Osteoblast (primary cell): ENCODE measurements around the gene CTNNA1. TPM values are rescaled to one million over a fixed set of nuclear protein-coding genes. Genes with fewer than 3 reads are reported as not detected.

Source experiments
- DNase-seq: peaks from one replicate; pipeline ENCODE4 v3.0.0; 2011; ENCODE audit warnings: low spot score, mixed read lengths; ENCODE audit not compliant: insufficient read length; ENCODE audit errors: missing footprints
- H2AFZ ChIP-seq: 2 replicates; pipeline ENCODE4 v1.6.0; 2011; ENCODE audit warnings: mild to moderate bottlenecking, low read length
- H3K27ac ChIP-seq: 2 replicates; pipeline ENCODE4 v1.5.1; 2011; ENCODE audit warnings: mild to moderate bottlenecking, low read depth, low read length, moderate library complexity
- H3K27me3 ChIP-seq: 2 replicates; pipeline ENCODE4 v1.6.0; 2012; ENCODE audit warnings: mild to moderate bottlenecking, control low read depth, inconsistent platforms, low read length, moderate library complexity; ENCODE audit not compliant: insufficient read depth
- H3K36me3 ChIP-seq: 2 replicates; pipeline ENCODE4 v1.5.1; 2011; ENCODE audit warnings: mild to moderate bottlenecking, low read length, control low read depth, moderate library complexity; ENCODE audit not compliant: insufficient read depth
- H3K4me1 ChIP-seq: 2 replicates; pipeline ENCODE4 v1.5.1; 2011; ENCODE audit warnings: mild to moderate bottlenecking, low read length, control low read depth, moderate library complexity; ENCODE audit not compliant: insufficient read depth
- H3K4me2 ChIP-seq: 2 replicates; pipeline ENCODE4 v1.6.0; 2011; ENCODE audit warnings: mild to moderate bottlenecking, low read length; ENCODE audit not compliant: insufficient read depth
- H3K4me3 ChIP-seq: fragments of 200-600 bp; sonication (generic); 3 replicates; pipeline ENCODE4 v1.5.1; 2012; ENCODE audit warnings: mild to moderate bottlenecking, low read length, inconsistent platforms; ENCODE audit not compliant: insufficient read depth
- H3K79me2 ChIP-seq: 2 replicates; pipeline ENCODE4 v1.6.0; 2012; ENCODE audit warnings: mild to moderate bottlenecking, low read length, control low read depth, inconsistent platforms; ENCODE audit not compliant: insufficient read depth
- H3K9me3 ChIP-seq: 2 replicates; pipeline ENCODE4 v1.5.1; 2011; ENCODE audit warnings: low read depth, low read length, control low read depth
- H4K20me1 ChIP-seq: 2 replicates; pipeline ENCODE4 v1.6.0; 2012; ENCODE audit warnings: mild to moderate bottlenecking, low read length, control low read depth; ENCODE audit not compliant: insufficient read depth
- total RNA-seq: library from RNA; depleted of rRNA; stranded (reverse); fragments of >200 nt; gene quantifications from 2 replicates; pipeline ENCODE4 v1.2.3, GENCODE V29; 2012
- TF ChIP-seq, protein P1 (sequence below): IDR thresholded peaks from 2 replicates; pipeline ENCODE4 v1.5.1; 2011; ENCODE audit warnings: mild to moderate bottlenecking, low read depth, low read length, moderate library complexity; ENCODE audit errors: extremely low read depth

The CTNNA1 gene
- total RNA-seq, 1 donor, result 432 TPM

DNA sequence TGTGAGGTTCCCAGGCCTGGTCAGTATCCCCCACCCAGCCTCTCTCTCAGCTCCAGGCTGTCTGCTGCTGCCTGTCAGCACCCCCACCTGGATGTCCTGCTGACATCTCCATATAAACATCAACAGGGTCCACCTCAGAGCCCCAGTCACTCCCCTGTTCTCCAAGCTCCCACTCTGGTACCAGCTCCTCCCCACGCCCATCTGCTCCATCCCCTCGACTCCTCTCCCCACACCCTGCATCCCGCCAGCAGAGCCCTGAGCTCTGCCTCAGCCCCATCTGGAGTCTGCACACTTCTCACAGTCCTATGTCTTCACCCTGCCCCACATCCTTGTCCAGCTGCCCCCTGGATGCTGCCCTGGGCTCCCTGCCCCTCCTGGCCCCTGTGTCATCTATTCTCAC, 189.6 kb downstream of the CTNNA1 start:
- Histone ChIP-seq H3K79me2 (no peaks in the 10 kb centered on the region), H3K27me3 (no peaks in the 10 kb centered on the region), H3K36me3 (peaks cover 9% of the 10 kb centered on the region), H3K4me3 (no peak overlapping the region), H4K20me1 (peaks cover 5% of the 10 kb centered on the region), H3K4me1 (no peaks in the 10 kb centered on the region), H3K27ac (no peak overlapping the region), H3K9me3 (no peaks in the 10 kb centered on the region), H3K4me2 (no peak overlapping the region), H2AFZ (no peak overlapping the region)
- DNase-seq, result peak; percentile 53
- TF ChIP-seq, protein P1, sequence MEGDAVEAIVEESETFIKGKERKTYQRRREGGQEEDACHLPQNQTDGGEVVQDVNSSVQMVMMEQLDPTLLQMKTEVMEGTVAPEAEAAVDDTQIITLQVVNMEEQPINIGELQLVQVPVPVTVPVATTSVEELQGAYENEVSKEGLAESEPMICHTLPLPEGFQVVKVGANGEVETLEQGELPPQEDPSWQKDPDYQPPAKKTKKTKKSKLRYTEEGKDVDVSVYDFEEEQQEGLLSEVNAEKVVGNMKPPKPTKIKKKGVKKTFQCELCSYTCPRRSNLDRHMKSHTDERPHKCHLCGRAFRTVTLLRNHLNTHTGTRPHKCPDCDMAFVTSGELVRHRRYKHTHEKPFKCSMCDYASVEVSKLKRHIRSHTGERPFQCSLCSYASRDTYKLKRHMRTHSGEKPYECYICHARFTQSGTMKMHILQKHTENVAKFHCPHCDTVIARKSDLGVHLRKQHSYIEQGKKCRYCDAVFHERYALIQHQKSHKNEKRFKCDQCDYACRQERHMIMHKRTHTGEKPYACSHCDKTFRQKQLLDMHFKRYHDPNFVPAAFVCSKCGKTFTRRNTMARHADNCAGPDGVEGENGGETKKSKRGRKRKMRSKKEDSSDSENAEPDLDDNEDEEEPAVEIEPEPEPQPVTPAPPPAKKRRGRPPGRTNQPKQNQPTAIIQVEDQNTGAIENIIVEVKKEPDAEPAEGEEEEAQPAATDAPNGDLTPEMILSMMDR, result no peak

DNA sequence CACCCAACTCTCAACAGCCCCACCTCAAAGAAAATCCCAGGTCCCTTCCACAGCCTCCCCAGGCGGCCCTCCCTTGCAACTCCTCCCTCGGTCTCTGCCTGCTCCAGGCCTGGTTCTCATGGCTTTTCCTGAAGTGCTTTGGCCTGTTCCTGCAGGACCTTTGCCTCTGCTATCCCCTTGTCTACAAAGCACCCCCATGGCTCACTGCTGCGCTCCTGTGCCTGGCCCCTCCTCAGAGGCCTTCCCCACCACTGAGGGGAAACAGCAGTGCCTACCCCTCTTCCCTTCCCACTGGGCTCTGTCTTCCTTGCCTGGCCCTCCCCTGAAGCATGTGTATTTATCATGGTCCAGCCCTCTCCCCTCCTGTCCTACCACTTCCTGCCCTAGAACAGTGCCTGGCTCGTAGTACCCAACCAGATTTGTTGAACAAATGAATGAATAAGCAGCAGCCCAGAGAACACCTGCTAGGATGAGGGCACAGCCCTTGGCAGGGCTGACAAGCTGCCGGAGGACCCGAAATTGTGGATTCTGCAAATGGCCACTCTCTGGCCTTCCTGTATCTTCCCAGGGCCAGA, 190.5 kb downstream of the CTNNA1 start:
- Histone ChIP-seq H3K4me1 (no peaks in the 10 kb centered on the region), H3K4me3 (no peak overlapping the region), H4K20me1 (peaks cover 5% of the 10 kb centered on the region), H3K79me2 (no peaks in the 10 kb centered on the region), H2AFZ (no peak overlapping the region), H3K27ac (no peak overlapping the region), H3K4me2 (no peak overlapping the region), H3K27me3 (no peaks in the 10 kb centered on the region), H3K36me3 (peaks cover 4% of the 10 kb centered on the region), H3K9me3 (no peaks in the 10 kb centered on the region)
- no peak for DNase-seq
- TF ChIP-seq, protein P1, result no peak

DNA sequence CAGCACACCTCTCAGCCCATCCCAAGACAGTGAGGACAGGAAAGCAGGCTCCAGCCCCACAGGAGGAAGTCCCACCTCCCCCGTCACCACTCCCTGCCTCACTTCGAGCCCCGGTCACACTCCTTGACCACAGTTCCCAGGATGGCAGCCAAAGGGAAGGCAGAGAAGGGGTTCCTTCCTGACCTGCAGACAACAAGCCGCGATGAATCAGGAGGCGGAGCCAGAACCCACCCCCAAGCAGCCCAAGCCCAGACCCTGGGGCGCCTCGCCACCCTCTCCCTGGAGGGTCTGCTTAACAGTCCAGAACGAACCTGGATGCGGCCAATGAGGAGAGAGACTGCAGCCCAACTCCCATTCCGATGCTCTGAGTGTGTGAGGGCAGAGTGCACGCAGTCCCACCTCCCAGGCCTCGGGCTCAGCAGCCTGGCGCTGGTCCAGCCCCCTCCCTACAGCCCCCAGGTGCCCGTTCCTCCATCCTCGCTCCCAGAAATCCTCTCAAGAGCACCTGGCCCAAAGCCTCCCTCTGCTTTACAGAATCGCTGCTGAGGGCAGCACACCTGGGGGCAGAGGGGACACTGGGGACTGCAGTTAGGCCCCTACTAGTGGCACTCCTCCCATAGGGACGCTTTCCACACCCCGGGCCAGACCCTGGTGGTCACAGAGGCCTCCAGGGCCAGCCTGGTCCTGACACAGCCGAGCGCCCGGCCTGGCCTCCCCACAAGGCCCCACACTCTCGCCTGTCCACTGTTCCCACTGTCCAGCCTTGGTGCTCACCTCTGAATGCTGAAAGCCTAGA, 191.5 kb downstream of the CTNNA1 start:
- Histone ChIP-seq H3K36me3 (peaks cover 4% of the 10 kb centered on the region), H3K27me3 (no peaks in the 10 kb centered on the region), H3K4me2 (no peak overlapping the region), H3K79me2 (no peaks in the 10 kb centered on the region), H3K4me1 (no peaks in the 10 kb centered on the region), H3K4me3 (no peak overlapping the region), H2AFZ (no peak overlapping the region), H4K20me1 (peaks cover 5% of the 10 kb centered on the region), H3K27ac (no peak overlapping the region), H3K9me3 (no peaks in the 10 kb centered on the region)
- TF ChIP-seq, protein P1, result no peak
- no peak for DNase-seq
